Stimulated activated CD8-positive, alpha-beta memory T cell treated with anti-CD3 and anti-CD28 coated beads, Interleukin-15, amount 100 ng/mL, for 1 hour (primary cell): Measurements from ENCODE around the gene CTSV.
"Not testable (repeated sequence)": the region's sequence is repeated elsewhere in the genome, so short reads cannot be mapped to it uniquely, and the experiment has no call there.

ENCODE experiments used
- DNase-seq: peaks from one replicate; pipeline ENCODE4 v3.0.0-alpha.2; 2020; ENCODE audit warnings: low read depth

Gene CTSV

GRCh38 chr9:97041898-97042297 is 3.0 kb upstream of the CTSV start:
- DNase-seq: no peak

- no peak for DNase-seq
Measured at GRCh38 chr9:97039514-97039860, 545 bp upstream of the CTSV start.

GRCh38 chr9:97023505-97023904 is 15.4 kb downstream of the CTSV start:
- not testable (repeated sequence) for DNase-seq

GRCh38 chr9:97013151-97014132 is 25.5 kb downstream of the CTSV start:
- peak; percentile 58 for DNase-seq

- DNase-seq: not testable (repeated sequence)
Measured at GRCh38 chr9:97012617-97013016, 26.3 kb downstream of the CTSV start.

- DNase-seq: not testable (repeated sequence)
Measured at GRCh38 chr9:97002195-97002594, 36.7 kb downstream of the CTSV start.

- DNase-seq: not testable (repeated sequence)
Measured at GRCh38 chr9:97001338-97001737, 37.6 kb downstream of the CTSV start.

- DNase-seq: not testable (repeated sequence)
Measured at GRCh38 chr9:97000139-97000787, 38.7 kb downstream of the CTSV start.

GRCh38 chr9:96999733-97000132 is 39.2 kb downstream of the CTSV start:
- not testable (repeated sequence) for DNase-seq

GRCh38 chr9:96997009-96997701 is 41.8 kb downstream of the CTSV start:
- DNase-seq: not testable (repeated sequence)

GRCh38 chr9:96994531-96995016 is 44.4 kb downstream of the CTSV start:
- not testable (repeated sequence) for DNase-seq

GRCh38 chr9:96992303-96992702 is 46.6 kb downstream of the CTSV start:
- DNase-seq: not testable (repeated sequence)

GRCh38 chr9:96989747-96990318 is 49.1 kb downstream of the CTSV start:
- not testable (repeated sequence) for DNase-seq

GRCh38 chr9:96984887-96985286 is 54.1 kb downstream of the CTSV start:
- DNase-seq: not testable (repeated sequence)

- DNase-seq: not testable (repeated sequence)
Measured at GRCh38 chr9:96984139-96984538, 54.8 kb downstream of the CTSV start.

GRCh38 chr9:96983496-96984122 is 55.3 kb downstream of the CTSV start:
- not testable (repeated sequence) for DNase-seq
